Transverse colon (tissue), 3 donors: ENCODE measurements around the gene CTXND2.

Experiments used
- POLR2A ChIP-seq: fragments of 450-650 bp; IDR thresholded peaks from one replicate; pipeline ENCODE4 v1.6.1; 2016; ENCODE audit warnings: antibody characterized with exemption, mild to moderate bottlenecking, moderate library complexity
- TF ChIP-seq, protein P1 (sequence below), 5 experiments: fragments of 200-600 bp in 3 of 5; fragments of 450-650 bp in 2 of 5; sonication (generic) in 3 of 5; IDR thresholded peaks; 1 replicate in 2 of 5; 2 replicates in 3 of 5; pipeline ENCODE4 v1.5.1; 2016 to 2017; ENCODE audit warnings: antibody characterized with exemption in 5 of 5, inconsistent platforms in 3 of 5, mild to moderate bottlenecking in 2 of 5, moderate library complexity in 1 of 5

DNA sequence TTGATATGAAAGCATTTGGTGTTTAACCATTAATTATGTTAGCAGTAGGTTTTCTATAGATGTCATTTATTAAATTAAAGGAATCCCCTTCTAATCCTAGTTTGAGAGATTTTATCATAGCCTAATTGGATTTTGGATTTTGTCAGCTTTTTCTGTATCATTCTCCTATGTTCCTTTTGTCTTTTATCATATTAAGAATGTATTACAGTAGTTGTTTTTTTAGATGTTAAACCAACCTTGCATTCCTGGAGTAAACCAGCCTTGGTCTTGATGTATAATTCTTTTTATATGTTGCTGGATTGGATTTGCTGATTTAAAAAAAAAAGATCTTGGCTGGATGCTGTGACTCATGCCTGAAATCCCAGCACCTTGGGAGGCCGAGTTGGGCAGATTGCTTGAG, 44.8 kb downstream of the CTXND2 start:
- TF ChIP-seq POLR2A, result no peak
- TF ChIP-seq, protein P1, sequence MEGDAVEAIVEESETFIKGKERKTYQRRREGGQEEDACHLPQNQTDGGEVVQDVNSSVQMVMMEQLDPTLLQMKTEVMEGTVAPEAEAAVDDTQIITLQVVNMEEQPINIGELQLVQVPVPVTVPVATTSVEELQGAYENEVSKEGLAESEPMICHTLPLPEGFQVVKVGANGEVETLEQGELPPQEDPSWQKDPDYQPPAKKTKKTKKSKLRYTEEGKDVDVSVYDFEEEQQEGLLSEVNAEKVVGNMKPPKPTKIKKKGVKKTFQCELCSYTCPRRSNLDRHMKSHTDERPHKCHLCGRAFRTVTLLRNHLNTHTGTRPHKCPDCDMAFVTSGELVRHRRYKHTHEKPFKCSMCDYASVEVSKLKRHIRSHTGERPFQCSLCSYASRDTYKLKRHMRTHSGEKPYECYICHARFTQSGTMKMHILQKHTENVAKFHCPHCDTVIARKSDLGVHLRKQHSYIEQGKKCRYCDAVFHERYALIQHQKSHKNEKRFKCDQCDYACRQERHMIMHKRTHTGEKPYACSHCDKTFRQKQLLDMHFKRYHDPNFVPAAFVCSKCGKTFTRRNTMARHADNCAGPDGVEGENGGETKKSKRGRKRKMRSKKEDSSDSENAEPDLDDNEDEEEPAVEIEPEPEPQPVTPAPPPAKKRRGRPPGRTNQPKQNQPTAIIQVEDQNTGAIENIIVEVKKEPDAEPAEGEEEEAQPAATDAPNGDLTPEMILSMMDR (IDR thresholded peaks at IDR 0.05), result no peak
